GM12878 (cell line): ENCODE data around the gene CRAMP1. TPM values are rescaled to one million over a fixed set of nuclear protein-coding genes. Genes with fewer than 3 reads are reported as not detected.

Experiments
- BHLHE40 ChIP-seq, 2 experiments: fragments of 450-650 bp in 1 of 2; IDR thresholded peaks; 2 replicates each; pipeline ENCODE4 v1.6.1; 2011 to 2017; ENCODE audit warnings: low read depth in 2 of 2, borderline replicate concordance in 1 of 2, improper control_type of control experiment in 1 of 2, low read length in 1 of 2, mild to moderate bottlenecking in 1 of 2
- CREM ChIP-seq: IDR thresholded peaks from 2 replicates; pipeline ENCODE4 v1.6.1; 2014; ENCODE audit warnings: antibody characterized with exemption, low read depth
- EP300 ChIP-seq, 2 experiments: fragments of 150-350 bp in 1 of 2; IDR thresholded peaks; 2 replicates each; pipeline ENCODE4 v1.6.1; 2011 to 2012; ENCODE audit warnings: low read depth in 2 of 2, low read length in 2 of 2, borderline replicate concordance in 1 of 2, improper control_type of control experiment in 1 of 2, inconsistent platforms in 1 of 2; ENCODE audit not compliant: control insufficient read depth in 1 of 2
- IKZF1 ChIP-seq: fragments of 450-650 bp; conservative IDR thresholded peaks from 2 replicates; pipeline ENCODE4 v1.6.1; 2017; ENCODE audit warnings: antibody characterized with exemption, mild to moderate bottlenecking
- MTA2 ChIP-seq: fragments of 450-650 bp; IDR thresholded peaks from 2 replicates; pipeline ENCODE4 v1.6.1; 2016; ENCODE audit warnings: low read depth, mild to moderate bottlenecking, moderate library complexity
- PKNOX1 ChIP-seq: fragments of 450-650 bp; IDR thresholded peaks from 2 replicates; pipeline ENCODE4 v1.6.1; 2016; ENCODE audit warnings: mild to moderate bottlenecking
- POLR2A ChIP-seq: IDR thresholded peaks from 2 replicates; pipeline ENCODE4 v1.6.1; 2011; ENCODE audit warnings: low read depth, mild to moderate bottlenecking, low read length
- RCOR1 ChIP-seq: conservative IDR thresholded peaks from 2 replicates; pipeline ENCODE4 v1.6.1; 2012; ENCODE audit warnings: low read depth, low read length, improper control_type of control experiment
- polyA plus RNA-seq, 11 experiments: library from polyadenylated mRNA; depleted of rRNA in 4 of 11; unstranded in 6 of 11; stranded (reverse) in 5 of 11; fragments of >200 nt; fragmentation: Nextera tagmentation in 4 of 11; fragmentation: Illumina TruSeq in 1 of 11; extraction: Ambion mirVana in 4 of 11; extraction: Trizol in 1 of 11; gene quantifications; 1 replicate in 1 of 11; 2 replicates in 10 of 11; pipeline versions ENCODE4 v1.2.1 to v1.2.3, GENCODE V29; 2011 to 2016; ENCODE audit warnings: inconsistent platforms in 2 of 11, missing spikeins in 2 of 11, low read depth in 1 of 11
- total RNA-seq, 4 experiments: library from RNA; depleted of rRNA in 3 of 4; stranded (reverse); fragments of >200 nt in 3 of 4; fragmentation: Illumina TruSeq in 1 of 4; extraction: Trizol in 1 of 4; gene quantifications; 2 replicates each; pipeline versions ENCODE4 v1.2.1 to v1.2.3, GENCODE V29; 2013 to 2021
- TF ChIP-seq, protein P1 (sequence below): fragments of 150-350 bp; IDR thresholded peaks from 2 replicates; pipeline ENCODE4 v1.6.1; 2016; ENCODE audit warnings: low read depth, low read length
- TF ChIP-seq, protein P2 (sequence below): fragments of 450-650 bp; IDR thresholded peaks from 2 replicates; pipeline ENCODE4 v1.6.1; 2017; ENCODE audit warnings: mild to moderate bottlenecking, low read depth, inconsistent platforms; ENCODE audit not compliant: poor library complexity, severe bottlenecking

CRAMP1 gene
- total and polyA plus RNA-seq, 10 of the 15 experiments (the other 5 are each of a cell fraction or from before 2014, with no cell fraction given) = 0.37 to 9.8 (median 3.9) TPM

DNA sequence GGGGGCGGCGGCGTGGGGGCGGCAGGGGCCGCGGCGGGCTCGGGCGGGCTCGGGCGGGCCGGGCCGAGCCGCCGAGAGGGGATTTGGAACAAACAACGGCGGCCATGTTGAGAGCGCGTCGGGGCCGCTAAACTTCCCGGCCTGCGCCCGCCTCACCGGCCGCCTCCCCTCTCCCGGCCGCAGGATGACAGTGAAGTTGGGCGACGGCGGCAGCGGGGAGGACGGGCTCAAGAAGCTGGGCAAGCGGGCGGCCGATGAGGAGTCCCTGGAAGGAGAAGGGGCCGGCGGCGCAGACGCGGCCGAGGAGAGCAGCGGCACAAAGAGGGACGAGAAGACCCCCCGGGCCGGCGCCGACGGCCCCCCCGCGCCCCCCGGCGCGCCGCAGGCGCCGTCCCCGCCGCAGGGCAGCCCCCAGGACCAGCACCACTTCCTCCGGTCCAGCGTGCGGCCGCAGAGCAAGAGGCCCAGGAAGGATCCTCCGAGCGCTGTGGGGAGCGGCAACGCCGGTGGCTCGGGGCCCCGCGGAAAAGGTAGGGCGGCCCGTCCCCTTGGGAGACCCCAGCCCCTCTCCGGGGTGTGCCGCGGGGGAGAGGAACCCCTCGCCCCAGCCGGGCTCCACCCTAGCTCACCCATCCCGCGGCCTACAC is 2.4 kb downstream of the CRAMP1 start (continued):
- no peak for TF ChIP-seq PKNOX1
- TF ChIP-seq BHLHE40 (IDR thresholded peaks at IDR 0.05; ENCODE audit: borderline replicate concordance in 1 of 2, low read depth in 2 of 2, low read length in 1 of 2) = 0 out of 4 replicates have a peak, but pooled peaks of 1 of the 2 experiments have one; percentile 12
- TF ChIP-seq, protein P1, sequence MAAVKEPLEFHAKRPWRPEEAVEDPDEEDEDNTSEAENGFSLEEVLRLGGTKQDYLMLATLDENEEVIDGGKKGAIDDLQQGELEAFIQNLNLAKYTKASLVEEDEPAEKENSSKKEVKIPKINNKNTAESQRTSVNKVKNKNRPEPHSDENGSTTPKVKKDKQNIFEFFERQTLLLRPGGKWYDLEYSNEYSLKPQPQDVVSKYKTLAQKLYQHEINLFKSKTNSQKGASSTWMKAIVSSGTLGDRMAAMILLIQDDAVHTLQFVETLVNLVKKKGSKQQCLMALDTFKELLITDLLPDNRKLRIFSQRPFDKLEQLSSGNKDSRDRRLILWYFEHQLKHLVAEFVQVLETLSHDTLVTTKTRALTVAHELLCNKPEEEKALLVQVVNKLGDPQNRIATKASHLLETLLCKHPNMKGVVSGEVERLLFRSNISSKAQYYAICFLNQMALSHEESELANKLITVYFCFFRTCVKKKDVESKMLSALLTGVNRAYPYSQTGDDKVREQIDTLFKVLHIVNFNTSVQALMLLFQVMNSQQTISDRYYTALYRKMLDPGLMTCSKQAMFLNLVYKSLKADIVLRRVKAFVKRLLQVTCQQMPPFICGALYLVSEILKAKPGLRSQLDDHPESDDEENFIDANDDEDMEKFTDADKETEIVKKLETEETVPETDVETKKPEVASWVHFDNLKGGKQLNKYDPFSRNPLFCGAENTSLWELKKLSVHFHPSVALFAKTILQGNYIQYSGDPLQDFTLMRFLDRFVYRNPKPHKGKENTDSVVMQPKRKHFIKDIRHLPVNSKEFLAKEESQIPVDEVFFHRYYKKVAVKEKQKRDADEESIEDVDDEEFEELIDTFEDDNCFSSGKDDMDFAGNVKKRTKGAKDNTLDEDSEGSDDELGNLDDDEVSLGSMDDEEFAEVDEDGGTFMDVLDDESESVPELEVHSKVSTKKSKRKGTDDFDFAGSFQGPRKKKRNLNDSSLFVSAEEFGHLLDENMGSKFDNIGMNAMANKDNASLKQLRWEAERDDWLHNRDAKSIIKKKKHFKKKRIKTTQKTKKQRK = no peak
- no peak for TF ChIP-seq EP300 (IDR thresholded peaks at IDR 0.05; ENCODE audit: borderline replicate concordance in 1 of 2, control insufficient read depth in 1 of 2, low read depth in 2 of 2, low read length in 2 of 2)
- TF ChIP-seq, protein P2, sequence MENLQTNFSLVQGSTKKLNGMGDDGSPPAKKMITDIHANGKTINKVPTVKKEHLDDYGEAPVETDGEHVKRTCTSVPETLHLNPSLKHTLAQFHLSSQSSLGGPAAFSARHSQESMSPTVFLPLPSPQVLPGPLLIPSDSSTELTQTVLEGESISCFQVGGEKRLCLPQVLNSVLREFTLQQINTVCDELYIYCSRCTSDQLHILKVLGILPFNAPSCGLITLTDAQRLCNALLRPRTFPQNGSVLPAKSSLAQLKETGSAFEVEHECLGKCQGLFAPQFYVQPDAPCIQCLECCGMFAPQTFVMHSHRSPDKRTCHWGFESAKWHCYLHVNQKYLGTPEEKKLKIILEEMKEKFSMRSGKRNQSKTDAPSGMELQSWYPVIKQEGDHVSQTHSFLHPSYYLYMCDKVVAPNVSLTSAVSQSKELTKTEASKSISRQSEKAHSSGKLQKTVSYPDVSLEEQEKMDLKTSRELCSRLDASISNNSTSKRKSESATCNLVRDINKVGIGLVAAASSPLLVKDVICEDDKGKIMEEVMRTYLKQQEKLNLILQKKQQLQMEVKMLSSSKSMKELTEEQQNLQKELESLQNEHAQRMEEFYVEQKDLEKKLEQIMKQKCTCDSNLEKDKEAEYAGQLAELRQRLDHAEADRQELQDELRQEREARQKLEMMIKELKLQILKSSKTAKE = no peak
- TF ChIP-seq RCOR1 = no peak
- peak; percentile 40; the same call in 1 of the 2 replicates for TF ChIP-seq IKZF1
- no peak for TF ChIP-seq MTA2
- peak; percentile 36; the same call in 1 of the 2 replicates for TF ChIP-seq CREM
- TF ChIP-seq POLR2A = peak; percentile 43; the same call in 1 of the 2 replicates
